SK-N-SH (cell line): ENCODE data around the gene STMN1. TPM values are rescaled to one million over a fixed set of nuclear protein-coding genes. Genes with fewer than 3 reads are reported as not detected.
A peak's percentile ranks its signal among the peaks of the same experiment; 100 is the strongest.

Experiments used
- CTCF ChIA-PET: fragments of 300-600, 350-600 bp; formaldehyde crosslinking; extraction: SDS; loops from one replicate; lab custom pipeline; 2021; lab: Yijun Ruan, JAX
- POLR2A ChIA-PET: fragments of 350-600 bp; sonication (Branson Sonifier 250); formaldehyde crosslinking; extraction: SDS; loops from one replicate; lab custom pipeline; 2020; ENCODE audit warnings: antibody characterized with exemption, inconsistent platforms; lab: Yijun Ruan, JAX
- DNase-seq: peaks from one replicate; pipeline ENCODE4 v3.0.0; 2012
- H2AFZ ChIP-seq: fragments of 200-600 bp; sonication (generic); 2 replicates; pipeline ENCODE4 v1.8.1; 2016; ENCODE audit warnings: antibody characterized with exemption, mild to moderate bottlenecking, low read depth
- H3F3A ChIP-seq: fragments of 200-600 bp; sonication (generic); replicated peaks from 2 replicates; pipeline ENCODE3; 2016; ENCODE audit warnings: antibody characterized with exemption, mild to moderate bottlenecking; ENCODE audit not compliant: insufficient read depth
- H3K27ac ChIP-seq, 2 experiments: fragments of 200-500 bp in 1 of 2; fragments of 200-600 bp in 1 of 2; sonication (Bioruptor generic) in 1 of 2; sonication (generic), shearing (Covaris generic) in 1 of 2; 2 replicates each; pipeline versions ENCODE4 v1.5.1 to v1.6.1; 2014 to 2016; ENCODE audit warnings: low read depth in 2 of 2, inconsistent platforms in 1 of 2, low read length in 1 of 2, mild to moderate bottlenecking in 1 of 2, mixed read lengths in 1 of 2
- H3K27me3 ChIP-seq: fragments of 200-600 bp; sonication (generic), shearing (Covaris generic); 2 replicates; pipeline ENCODE4 v1.6.1; 2016; ENCODE audit warnings: mixed run types; ENCODE audit not compliant: insufficient read depth
- H3K36me3 ChIP-seq, 2 experiments: fragments of 200-500 bp in 1 of 2; fragments of 200-600 bp in 1 of 2; sonication (Bioruptor generic) in 1 of 2; sonication (generic) in 1 of 2; replicated peaks in 1 of 2; 2 replicates each; pipeline versions ENCODE3 to v1.5.1; 2014 to 2016; ENCODE audit warnings: low read length in 1 of 2, mild to moderate bottlenecking in 1 of 2; ENCODE audit not compliant: insufficient read depth in 2 of 2, control insufficient read depth in 1 of 2
- H3K4me1 ChIP-seq, 2 experiments: fragments of 200-500 bp in 1 of 2; fragments of 200-600 bp in 1 of 2; sonication (Bioruptor generic) in 1 of 2; sonication (generic), shearing (Covaris generic) in 1 of 2; 2 replicates each; pipeline versions ENCODE4 v1.5.1 to v1.6.1; 2014 to 2016; ENCODE audit warnings: low read depth in 1 of 2, low read length in 1 of 2, mixed run types in 1 of 2; ENCODE audit not compliant: insufficient read depth in 2 of 2, control insufficient read depth in 1 of 2
- H3K4me2 ChIP-seq: fragments of 200-600 bp; sonication (generic), shearing (Covaris generic); 2 replicates; pipeline ENCODE4 v1.6.1; 2017; ENCODE audit warnings: mixed run types
- H3K4me3 ChIP-seq, 2 experiments: fragments of 200-500 bp in 1 of 2; fragments of 200-600 bp in 1 of 2; sonication (Bioruptor generic) in 1 of 2; sonication (generic), shearing (Covaris generic) in 1 of 2; 2 replicates each; pipeline versions ENCODE4 v1.5.1 to v1.8.1; 2014 to 2016; ENCODE audit warnings: low read depth in 2 of 2, inconsistent platforms in 1 of 2, low read length in 1 of 2, mild to moderate bottlenecking in 1 of 2, mixed read lengths in 1 of 2, moderate library complexity in 1 of 2
- H3K79me2 ChIP-seq: fragments of 200-600 bp; sonication (generic); 2 replicates; pipeline ENCODE4 v1.8.1; 2017; ENCODE audit warnings: mild to moderate bottlenecking; ENCODE audit not compliant: insufficient read depth
- H3K9ac ChIP-seq: fragments of 200-600 bp; sonication (generic); 2 replicates; pipeline ENCODE4 v1.6.1; 2017; ENCODE audit warnings: mixed run types
- H3K9me2 ChIP-seq: fragments of 200-600 bp; sonication (generic); 2 replicates; pipeline ENCODE4 v1.6.1; 2017; ENCODE audit warnings: mixed run types
- H3K9me3 ChIP-seq: fragments of 200-600 bp; sonication (generic); 2 replicates; pipeline ENCODE4 v1.6.1; 2017; ENCODE audit warnings: mixed run types, mild to moderate bottlenecking, moderate library complexity
- H4K20me1 ChIP-seq: fragments of 200-600 bp; sonication (generic); 2 replicates; pipeline ENCODE4 v1.6.1; 2017; ENCODE audit warnings: mild to moderate bottlenecking, mixed run types; ENCODE audit not compliant: insufficient read depth
- EP300 ChIP-seq, 2 experiments: IDR thresholded peaks; 2 replicates each; pipeline versions ENCODE4 v1.4.0 to v1.6.1; 2012; ENCODE audit warnings: borderline replicate concordance in 1 of 2, low read depth in 1 of 2, low read length in 1 of 2
- EZH2phosphoT487 ChIP-seq: fragments of 200-600 bp; sonication (generic); IDR thresholded peaks from 2 replicates; pipeline ENCODE4 v1.6.1; 2017; ENCODE audit warnings: low read depth, mixed run types, mild to moderate bottlenecking, antibody characterized with exemption, moderate library complexity, borderline replicate concordance
- FOSL2 ChIP-seq: IDR thresholded peaks from 2 replicates; pipeline ENCODE4 v1.4.0; 2012; ENCODE audit warnings: low read depth, mild to moderate bottlenecking, moderate library complexity, borderline replicate concordance
- GATA2 ChIP-seq: sonication (generic); formaldehyde crosslinking; IDR thresholded peaks from 2 replicates; pipeline ENCODE4 v1.5.0; 2020; ENCODE audit warnings: mild to moderate bottlenecking, missing genetic modification reagents
- JUND ChIP-seq: IDR thresholded peaks from 2 replicates; pipeline ENCODE4 v1.4.0; 2012
- MEF2A ChIP-seq: IDR thresholded peaks from 2 replicates; pipeline ENCODE4 v1.4.0; 2012; ENCODE audit warnings: low read depth, borderline replicate concordance
- NFIC ChIP-seq: IDR thresholded peaks from 2 replicates; pipeline ENCODE4 v1.4.0; 2012; ENCODE audit warnings: borderline replicate concordance
- POLR2AphosphoS5 ChIP-seq: IDR thresholded peaks from 2 replicates; pipeline ENCODE4 v1.6.1; 2012; ENCODE audit warnings: low read depth, low read length
- RFX5 ChIP-seq: IDR thresholded peaks from 2 replicates; pipeline ENCODE4 v1.6.1; 2012; ENCODE audit warnings: mild to moderate bottlenecking, improper control_type of control experiment, low read length
- SIN3A ChIP-seq: IDR thresholded peaks from 2 replicates; pipeline ENCODE4 v1.6.1; 2012; ENCODE audit warnings: low read depth, mild to moderate bottlenecking, low read length, moderate library complexity, borderline replicate concordance
- SMC3 ChIP-seq: IDR thresholded peaks from 2 replicates; pipeline ENCODE4 v1.6.1; 2012; ENCODE audit warnings: low read depth, low read length, improper control_type of control experiment
- TEAD4 ChIP-seq: IDR thresholded peaks from 2 replicates; pipeline ENCODE4 v1.4.0; 2012; ENCODE audit warnings: mild to moderate bottlenecking, borderline replicate concordance; ENCODE audit not compliant: insufficient read depth
- USF2 ChIP-seq: fragments of 150-350 bp; IDR thresholded peaks from 2 replicates; pipeline ENCODE4 v1.6.1; 2017; ENCODE audit warnings: antibody characterized with exemption, low read length, low read depth, borderline replicate concordance
- WGBS: methylation state at CpG from one replicate; pipeline ENCODE4 v1.1.6; 2017; ENCODE audit warnings: low lambda C conversion rate; 5-methylcytosine and 5-hydroxymethylcytosine counted together
- polyA plus RNA-seq, 3 experiments: library from polyadenylated mRNA; depleted of rRNA; stranded (reverse); fragments of >200 nt; gene quantifications; 2 replicates each; pipeline ENCODE4 v1.2.3, GENCODE V29; 2012
- TF ChIP-seq, protein P1 (sequence below): IDR thresholded peaks from 2 replicates; pipeline ENCODE4 v1.4.0; 2012; ENCODE audit warnings: low read depth, borderline replicate concordance
- TF ChIP-seq, protein P2 (sequence below): IDR thresholded peaks from 2 replicates; pipeline ENCODE4 v1.6.1; 2012; ENCODE audit warnings: mild to moderate bottlenecking, low read depth, low read length, moderate library complexity

The STMN1 gene
- polyA plus RNA-seq, 1 of the 3 experiments (the other 2 are of a cell fraction) = 143 TPM

DNA sequence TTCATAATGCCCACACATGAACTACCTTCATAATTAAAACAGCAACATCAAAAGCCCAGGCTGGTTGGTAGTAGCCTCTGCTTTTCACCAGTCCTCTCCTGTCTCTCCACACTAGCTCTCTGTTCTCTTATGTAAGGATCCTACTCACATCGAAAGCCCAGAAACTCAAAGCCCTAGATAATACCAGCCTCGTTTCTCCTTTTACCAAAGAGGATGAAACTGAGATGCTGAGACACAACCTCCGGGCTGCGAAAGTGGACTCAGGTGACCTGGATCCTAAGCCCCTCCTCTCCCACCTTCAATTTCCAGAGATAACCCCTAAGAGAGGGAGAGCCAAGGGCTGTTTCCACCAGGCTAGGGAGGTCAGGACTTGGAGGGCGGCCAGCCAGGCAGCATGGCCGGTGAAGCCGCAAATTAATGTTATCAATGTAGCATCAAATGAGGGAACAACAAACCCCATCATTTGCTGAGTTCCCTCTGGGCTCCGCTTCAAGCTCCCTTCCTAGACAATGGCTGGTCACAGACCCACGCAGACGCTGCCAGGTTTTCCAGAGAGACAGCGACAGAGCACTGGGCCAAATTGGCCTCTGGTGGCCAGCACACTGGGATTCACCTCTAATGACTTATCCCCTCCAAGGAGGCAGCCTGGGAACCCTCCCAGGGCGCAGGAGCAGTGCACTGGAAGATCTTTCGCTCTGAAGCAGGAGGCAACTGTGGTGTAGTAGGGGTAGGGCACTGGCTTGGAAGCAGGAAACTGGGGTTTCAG is 20.7 kb upstream of the STMN1 start (continued):
- TF ChIP-seq EP300 (IDR thresholded peaks at IDR 0.05; ENCODE audit: borderline replicate concordance in 1 of 2, low read depth in 1 of 2, low read length in 1 of 2) (peak in 1 of 2 experiments; percentile 28; a peak in 1 of 4 replicates), NFIC (no peak), GATA2 (CRISPR knock-in tag) (peak; percentile 80), MEF2A (no peak), EZH2phosphoT487 (no peak), RFX5 (no peak), SMC3 (no peak), POLR2AphosphoS5 (no peak), JUND (no peak)
- TF ChIP-seq, protein P1, sequence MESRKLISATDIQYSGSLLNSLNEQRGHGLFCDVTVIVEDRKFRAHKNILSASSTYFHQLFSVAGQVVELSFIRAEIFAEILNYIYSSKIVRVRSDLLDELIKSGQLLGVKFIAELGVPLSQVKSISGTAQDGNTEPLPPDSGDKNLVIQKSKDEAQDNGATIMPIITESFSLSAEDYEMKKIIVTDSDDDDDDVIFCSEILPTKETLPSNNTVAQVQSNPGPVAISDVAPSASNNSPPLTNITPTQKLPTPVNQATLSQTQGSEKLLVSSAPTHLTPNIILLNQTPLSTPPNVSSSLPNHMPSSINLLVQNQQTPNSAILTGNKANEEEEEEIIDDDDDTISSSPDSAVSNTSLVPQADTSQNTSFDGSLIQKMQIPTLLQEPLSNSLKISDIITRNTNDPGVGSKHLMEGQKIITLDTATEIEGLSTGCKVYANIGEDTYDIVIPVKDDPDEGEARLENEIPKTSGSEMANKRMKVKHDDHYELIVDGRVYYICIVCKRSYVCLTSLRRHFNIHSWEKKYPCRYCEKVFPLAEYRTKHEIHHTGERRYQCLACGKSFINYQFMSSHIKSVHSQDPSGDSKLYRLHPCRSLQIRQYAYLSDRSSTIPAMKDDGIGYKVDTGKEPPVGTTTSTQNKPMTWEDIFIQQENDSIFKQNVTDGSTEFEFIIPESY = no peak

GRCh38 chr1:25924454-25924853 is 18.2 kb upstream of the STMN1 start:
- Histone ChIP-seq H3K4me2 (no peak overlapping the region), H4K20me1 (no peaks in the 10 kb centered on the region), H3K36me3 (no peaks in the 10 kb centered on the region), H3K9me2 (no peaks in the 10 kb centered on the region)
- CTCF ChIA-PET = no interaction called here
- no peak for DNase-seq
- TF ChIP-seq USF2 (no peak), FOSL2 (no peak), TEAD4 (no peak), SIN3A (no peak)
- TF ChIP-seq, protein P2, sequence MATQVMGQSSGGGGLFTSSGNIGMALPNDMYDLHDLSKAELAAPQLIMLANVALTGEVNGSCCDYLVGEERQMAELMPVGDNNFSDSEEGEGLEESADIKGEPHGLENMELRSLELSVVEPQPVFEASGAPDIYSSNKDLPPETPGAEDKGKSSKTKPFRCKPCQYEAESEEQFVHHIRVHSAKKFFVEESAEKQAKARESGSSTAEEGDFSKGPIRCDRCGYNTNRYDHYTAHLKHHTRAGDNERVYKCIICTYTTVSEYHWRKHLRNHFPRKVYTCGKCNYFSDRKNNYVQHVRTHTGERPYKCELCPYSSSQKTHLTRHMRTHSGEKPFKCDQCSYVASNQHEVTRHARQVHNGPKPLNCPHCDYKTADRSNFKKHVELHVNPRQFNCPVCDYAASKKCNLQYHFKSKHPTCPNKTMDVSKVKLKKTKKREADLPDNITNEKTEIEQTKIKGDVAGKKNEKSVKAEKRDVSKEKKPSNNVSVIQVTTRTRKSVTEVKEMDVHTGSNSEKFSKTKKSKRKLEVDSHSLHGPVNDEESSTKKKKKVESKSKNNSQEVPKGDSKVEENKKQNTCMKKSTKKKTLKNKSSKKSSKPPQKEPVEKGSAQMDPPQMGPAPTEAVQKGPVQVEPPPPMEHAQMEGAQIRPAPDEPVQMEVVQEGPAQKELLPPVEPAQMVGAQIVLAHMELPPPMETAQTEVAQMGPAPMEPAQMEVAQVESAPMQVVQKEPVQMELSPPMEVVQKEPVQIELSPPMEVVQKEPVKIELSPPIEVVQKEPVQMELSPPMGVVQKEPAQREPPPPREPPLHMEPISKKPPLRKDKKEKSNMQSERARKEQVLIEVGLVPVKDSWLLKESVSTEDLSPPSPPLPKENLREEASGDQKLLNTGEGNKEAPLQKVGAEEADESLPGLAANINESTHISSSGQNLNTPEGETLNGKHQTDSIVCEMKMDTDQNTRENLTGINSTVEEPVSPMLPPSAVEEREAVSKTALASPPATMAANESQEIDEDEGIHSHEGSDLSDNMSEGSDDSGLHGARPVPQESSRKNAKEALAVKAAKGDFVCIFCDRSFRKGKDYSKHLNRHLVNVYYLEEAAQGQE = no peak
- TF ChIP-seq, all 33 proteins: peak for 0
- H3K9me3 ChIP-seq = no peaks in the 10 kb centered on the region
- H3K27me3 ChIP-seq = no peaks in the 10 kb centered on the region
- H2AFZ ChIP-seq = no peak overlapping the region
- H3K4me1 ChIP-seq = peaks cover 0 to 24% of the 10 kb centered on the region in 2 experiments; a peak in 1 of 4 replicates
- 57% methylated on average over 2 of the region's 2 CpGs for WGBS
- POLR2A ChIA-PET = no interaction called here
- H3K9ac ChIP-seq = no peak overlapping the region
- no peaks in the 10 kb centered on the region for H3K79me2 ChIP-seq
- H3F3A ChIP-seq = no peaks in the 10 kb centered on the region
- H3K4me3 ChIP-seq = no peak overlapping the region
- H3K27ac ChIP-seq = no peak overlapping the region
